ENCODE results near the gene HLA-F.

Gene HLA-F

DNA sequence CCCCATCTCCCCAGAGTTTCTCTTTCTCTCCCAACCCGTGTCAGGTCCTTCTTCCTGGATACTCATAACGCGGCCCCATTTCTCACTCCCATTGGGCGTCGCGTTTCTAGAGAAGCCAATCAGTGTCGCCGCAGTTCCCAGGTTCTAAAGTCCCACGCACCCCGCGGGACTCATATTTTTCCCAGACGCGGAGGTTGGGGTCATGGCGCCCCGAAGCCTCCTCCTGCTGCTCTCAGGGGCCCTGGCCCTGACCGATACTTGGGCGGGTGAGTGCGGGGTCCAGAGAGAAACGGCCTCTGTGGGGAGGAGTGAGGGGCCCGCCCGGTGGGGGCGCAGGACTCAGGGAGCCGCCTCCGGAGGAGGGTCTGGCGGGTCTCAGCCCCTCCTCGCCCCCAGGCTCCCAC lies at the start of gene HLA-F:
TSS of gene HLA-F (plus strand) at position 173 of the 404 bp plus-strand sequence. CDS start at position 203, 30 bp downstream.
- peak; percentile 41 for DNase-seq

DNA sequence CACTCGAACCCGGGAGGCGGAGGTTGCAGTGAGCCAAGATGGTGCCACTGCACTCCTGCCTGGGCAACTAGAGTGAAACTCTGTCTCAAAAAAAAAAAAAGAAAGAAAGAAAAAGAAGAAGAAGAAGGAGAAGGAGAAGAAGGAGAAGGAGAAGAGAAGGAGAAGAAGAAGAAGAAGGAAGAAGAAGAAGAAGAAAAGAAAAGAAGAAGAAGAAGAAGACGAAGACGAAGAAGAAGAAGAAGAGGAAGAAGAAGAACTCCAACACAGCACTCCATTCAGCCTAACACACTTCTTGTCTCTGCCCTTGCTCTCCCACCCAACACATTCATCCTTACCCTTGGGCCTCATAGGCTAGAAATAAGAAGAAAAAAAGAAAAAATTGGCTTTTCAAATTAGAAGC lies 49.2 kb upstream of the HLA-F start:
- no peak for DNase-seq

- DNase-seq: no peak
Measured at GRCh38 chr6:29675561-29675960, 47.7 kb upstream of the HLA-F start.

GRCh38 chr6:29676981-29677601 lies 46.1 kb upstream of the HLA-F start:
- DNase-seq: peak; percentile 78

DNA sequence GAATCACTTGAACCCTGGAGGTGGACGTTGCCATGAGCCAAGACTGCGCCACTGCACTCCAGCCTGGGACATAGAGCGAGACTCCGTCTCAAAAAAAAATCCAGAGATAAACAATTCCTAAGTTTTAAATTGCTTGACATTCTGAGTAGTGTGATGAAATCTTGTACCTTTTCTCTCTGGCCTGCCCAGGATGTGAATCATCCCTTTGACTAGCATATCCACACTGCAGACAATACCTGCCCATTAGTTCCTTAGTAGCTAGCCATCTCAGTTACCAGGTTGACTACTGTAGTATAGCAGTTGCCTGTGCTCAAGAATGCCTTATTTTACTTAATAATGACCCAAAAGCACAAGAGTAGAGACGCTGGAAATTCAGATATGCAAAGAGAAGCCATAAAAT lies 45.1 kb upstream of the HLA-F start:
- no peak for DNase-seq

DNA sequence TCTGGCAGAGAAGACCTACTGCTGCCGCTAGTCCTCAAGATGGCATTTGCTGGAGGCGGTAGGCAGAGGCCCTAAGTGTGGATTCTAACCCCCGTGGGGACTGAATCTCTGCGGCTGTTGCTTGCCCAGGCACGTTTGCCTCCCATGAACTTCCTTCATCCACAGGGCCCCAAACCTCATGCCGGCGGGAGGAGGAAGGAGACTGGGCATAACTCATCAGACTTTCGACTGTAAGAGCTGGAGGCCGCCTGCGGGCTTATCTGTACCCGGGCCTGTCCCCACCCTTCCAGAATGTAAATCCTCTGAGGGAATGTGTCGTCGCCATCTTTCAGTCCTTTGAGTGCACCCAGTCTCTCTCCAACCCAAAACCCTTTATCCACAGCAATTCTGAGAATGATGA lies 43.3 kb upstream of the HLA-F start:
- DNase-seq: no peak

DNA sequence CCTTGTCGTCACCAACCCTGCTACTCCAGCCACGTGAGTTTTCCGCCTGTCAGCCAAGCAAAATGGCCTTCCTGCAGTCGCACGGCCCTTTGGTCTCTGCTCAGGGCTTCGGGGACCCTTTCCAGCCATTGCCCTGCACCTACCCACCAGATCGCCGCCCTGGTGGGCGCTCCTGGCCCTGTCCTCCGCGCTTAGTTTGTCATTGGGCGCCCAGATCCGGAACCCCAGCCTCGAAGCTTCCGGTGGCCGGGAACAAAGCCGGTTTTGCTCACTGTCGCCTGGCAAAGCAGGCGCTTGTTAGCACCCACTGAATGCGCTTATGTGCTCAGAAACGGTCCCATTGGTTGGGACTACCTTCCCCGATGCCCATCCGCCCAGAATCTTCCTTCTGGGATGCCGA lies 42.8 kb upstream of the HLA-F start:
- no peak for DNase-seq

DNA sequence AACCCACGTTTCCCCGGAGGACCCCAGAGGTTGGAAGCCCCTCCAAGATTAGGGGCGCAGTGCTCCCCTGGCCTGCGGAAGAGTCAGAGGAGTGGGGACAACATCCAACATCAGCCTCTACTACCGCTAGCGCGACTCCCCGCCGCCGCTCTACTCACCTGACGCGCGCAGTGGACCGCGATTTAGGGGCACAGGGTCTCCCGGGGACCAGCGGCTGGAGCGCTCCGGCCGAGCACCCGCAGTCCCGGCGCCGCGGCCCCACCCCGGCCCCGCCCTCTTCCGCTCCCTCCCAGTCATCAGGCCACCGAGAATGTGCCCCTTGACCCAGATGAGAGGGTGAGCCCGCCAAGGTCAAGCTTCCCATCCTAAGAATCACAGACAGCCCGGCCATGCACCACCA lies 42.3 kb upstream of the HLA-F start, which contains the start of gene ZFP57:
TSS of gene ZFP57 (minus strand) at position 249 of the 400 bp plus-strand sequence. CDS start 4,149 bp downstream, outside the sequence.
- DNase-seq: no peak

GRCh38 chr6:29681811-29682210 lies 41.4 kb upstream of the HLA-F start:
- no peak for DNase-seq

DNA sequence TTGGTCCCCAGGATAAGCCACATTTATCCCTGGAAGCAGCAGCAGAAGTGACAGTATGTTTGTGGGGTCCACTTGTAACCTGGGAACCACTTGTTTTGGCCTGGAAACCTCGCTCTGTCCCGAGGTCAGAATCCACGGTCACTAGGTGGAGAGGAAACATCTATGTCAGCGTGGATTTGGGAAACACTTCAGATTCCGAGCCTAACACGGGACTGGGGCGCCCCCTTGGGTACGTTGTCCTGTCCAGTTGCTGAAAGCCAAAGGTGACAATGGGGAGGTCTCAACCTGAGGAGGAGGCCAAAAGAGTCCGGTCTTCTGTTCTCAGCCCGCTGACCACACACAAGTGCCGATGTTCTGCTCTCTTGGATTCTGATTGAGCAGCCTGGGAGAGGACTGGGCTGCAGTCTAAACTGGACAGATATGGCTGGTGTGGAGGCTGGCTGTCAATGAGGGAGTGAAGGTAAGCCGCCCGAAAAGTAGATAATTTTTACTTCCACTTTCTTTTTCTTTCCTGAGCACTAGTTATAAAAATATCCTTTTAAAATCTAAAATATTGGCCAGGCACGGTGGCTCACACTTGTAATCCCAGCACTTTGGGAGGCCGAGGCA lies 37.4 kb upstream of the HLA-F start:
- DNase-seq: no peak

GRCh38 chr6:29694637-29695036 lies 28.6 kb upstream of the HLA-F start:
- no peak for DNase-seq

DNA sequence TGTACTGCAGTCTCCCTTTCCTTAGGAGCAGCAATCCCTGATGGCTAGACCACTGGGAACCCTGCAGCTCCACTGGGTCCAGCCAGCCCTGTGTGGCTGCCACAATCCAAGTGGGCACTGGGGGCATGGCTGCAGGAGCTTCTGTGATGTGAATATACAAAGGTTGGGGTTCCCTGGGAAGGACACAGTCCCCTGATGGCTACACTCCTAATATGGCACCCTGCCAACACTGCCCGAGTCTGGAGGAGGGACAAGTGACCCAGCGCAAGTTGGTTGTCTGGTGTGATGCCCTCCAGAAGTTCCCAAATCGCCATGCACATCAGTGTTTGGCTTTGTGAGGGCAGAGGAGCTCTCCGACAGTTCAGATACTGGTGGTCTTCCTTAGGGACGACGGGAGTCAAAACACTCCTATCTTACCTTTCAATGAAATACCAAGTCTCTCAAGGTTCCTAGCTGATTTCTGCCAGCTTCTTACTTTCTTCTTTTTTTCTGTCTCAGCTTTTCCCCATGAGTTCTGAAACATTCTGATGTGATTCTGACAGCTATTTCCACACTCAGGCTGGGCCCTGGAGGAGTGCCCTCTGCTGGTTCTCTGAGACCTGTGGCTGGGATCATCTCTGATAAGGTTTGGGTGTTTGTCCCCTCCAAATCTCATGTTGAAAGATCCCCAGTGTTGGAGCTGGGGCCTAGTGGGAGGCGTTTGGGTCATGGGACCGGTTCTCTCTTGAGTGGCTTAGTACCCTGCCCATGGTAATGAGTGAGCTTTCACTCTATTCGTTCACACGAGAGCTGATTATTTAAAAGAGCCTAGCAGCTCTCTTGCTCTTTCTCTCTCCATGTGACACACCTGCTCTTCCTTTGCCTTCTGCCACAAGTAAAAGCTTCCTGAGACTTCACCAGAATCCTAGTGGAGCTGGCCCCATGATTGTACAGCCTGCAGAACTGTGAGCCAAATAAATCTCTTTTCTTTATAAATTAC lies 26.8 kb upstream of the HLA-F start:
- DNase-seq: no peak

DNA sequence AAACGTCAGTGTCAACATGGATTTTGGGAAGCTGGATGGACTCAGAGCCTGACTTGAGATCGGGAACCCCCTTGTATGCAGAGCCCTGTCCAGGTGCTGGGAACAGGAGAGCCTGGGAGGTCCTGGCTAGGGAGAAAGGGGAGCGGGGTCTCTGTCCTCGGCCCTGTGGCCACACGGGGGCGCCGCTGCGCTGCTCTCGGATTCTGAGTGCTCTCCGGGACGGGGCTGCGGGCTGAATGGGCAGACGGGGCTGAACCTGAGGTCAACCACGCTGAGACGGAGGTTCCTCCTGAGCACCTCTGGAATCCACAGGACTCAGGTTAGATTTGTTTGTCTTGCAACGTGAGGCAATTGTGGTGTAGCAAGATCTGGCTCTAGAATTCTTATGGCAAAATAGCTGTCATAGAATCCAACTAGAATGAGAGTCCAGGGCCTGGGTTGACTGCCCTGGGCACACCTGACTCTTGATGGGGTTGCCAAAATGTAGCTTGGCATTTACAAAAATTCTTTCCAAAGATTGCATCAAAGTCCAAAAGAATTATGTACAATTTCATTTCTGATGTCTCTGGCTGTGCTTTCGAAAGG lies 20.6 kb upstream of the HLA-F start:
- DNase-seq: peak; percentile 22

GRCh38 chr6:29705389-29706231 lies 17.6 kb upstream of the HLA-F start:
- DNase-seq: peak; percentile 15

DNA sequence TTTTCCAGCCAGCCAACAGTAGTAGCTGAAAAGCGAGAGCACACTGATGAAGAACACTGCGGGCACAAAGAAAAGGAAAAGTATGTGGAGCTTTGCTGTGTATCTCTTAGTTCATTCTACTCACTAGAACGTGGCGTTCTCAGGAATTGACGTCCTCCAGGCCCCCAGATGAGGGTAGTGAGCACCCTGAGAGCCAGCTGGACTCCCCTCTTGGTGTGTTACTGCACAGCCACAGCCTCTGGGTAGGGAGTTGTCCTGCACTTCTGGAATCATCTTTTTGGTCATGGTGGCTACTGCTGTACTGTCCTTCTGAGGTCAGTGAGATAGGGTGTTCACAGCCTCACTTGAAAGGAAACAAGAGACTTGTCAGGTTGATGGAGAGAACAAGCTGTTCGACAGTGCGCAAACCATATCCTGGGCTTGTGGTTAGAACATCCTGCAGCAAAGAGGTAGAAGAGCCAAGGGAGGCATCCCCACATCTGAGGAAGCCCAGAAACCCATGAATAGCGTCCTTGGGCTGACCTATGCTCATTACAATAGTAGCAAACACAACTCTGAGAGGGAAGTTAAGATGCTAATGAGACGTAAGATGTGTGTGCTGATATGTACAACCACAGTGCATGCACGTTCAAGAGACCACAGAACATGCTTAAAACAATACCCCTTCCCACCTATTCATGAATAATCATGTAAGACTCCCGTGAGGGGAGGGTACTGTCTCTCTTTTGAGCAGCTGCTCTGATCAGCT lies 14.6 kb upstream of the HLA-F start:
- DNase-seq: no peak

- DNase-seq: no peak
Measured at GRCh38 chr6:29709188-29709587, 14.0 kb upstream of the HLA-F start.

GRCh38 chr6:29710281-29710941 lies 12.8 kb upstream of the HLA-F start:
- no peak for DNase-seq

DNA sequence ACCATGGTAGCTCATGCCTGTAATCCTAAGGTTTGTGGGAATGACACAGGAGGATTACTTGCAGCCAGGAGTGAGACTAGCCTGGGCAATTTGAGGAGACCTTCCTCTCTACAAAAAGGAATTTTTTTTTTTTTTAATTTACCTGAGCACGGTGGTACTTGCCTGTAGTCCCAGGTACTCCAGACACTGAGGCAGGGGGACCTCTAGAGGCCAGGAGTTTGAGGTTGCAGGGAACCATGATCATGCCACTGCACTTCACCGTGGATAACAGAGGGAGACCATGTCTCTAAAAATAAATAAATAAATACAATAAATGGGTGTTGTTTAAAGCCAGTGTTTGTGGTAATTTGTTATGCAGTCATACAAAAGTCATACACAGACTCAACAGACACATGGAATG lies 2.4 kb upstream of the HLA-F start:
- DNase-seq: no peak

DNA sequence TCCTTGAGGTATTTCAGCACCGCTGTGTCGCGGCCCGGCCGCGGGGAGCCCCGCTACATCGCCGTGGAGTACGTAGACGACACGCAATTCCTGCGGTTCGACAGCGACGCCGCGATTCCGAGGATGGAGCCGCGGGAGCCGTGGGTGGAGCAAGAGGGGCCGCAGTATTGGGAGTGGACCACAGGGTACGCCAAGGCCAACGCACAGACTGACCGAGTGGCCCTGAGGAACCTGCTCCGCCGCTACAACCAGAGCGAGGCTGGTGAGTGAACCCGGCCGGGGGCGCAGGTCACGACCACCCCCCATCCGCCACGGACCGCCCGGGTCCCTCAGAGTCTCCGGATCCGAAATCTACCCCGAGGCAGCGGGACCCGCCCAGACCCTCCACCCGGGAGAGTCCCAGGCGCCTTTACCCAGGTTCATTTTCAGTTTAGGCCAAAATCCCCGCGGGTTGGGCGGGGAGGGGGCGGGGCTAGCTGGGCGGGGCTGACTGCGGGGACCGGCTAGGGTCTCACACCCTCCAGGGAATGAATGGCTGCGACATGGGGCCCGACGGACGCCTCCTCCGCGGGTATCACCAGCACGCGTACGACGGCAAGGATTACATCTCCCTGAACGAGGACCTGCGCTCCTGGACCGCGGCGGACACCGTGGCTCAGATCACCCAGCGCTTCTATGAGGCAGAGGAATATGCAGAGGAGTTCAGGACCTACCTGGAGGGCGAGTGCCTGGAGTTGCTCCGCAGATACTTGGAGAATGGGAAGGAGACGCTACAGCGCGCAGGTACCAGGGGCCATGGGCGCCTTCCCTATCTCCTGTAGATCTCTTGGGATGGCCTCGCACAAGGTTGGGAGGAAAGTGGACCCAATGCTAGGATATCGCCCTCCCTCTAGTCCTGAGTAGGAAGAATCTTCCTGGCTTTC lies 693 bp downstream of the HLA-F start:
- DNase-seq: no peak
